HL-60 (cell line): ENCODE data around the gene QPCT.

Experiments
- GABPA ChIP-seq: IDR thresholded peaks from 2 replicates; pipeline ENCODE4 v1.6.1; 2012; ENCODE audit warnings: low read depth
- POLR2AphosphoS5 ChIP-seq: IDR thresholded peaks from 2 replicates; pipeline ENCODE4 v1.6.1; 2012; ENCODE audit warnings: low read depth
- SPI1 ChIP-seq: IDR thresholded peaks from 2 replicates; pipeline ENCODE4 v1.6.1; 2012; ENCODE audit warnings: low read depth, mild to moderate bottlenecking, borderline replicate concordance
- TF ChIP-seq, protein P1 (sequence below): IDR thresholded peaks from one replicate; pipeline ENCODE4 v1.5.1; 2011; ENCODE audit warnings: low read length, control low read depth, inconsistent platforms; ENCODE audit not compliant: insufficient read depth
- TF ChIP-seq, protein P2 (sequence below): IDR thresholded peaks from 2 replicates; pipeline ENCODE4 v1.6.1; 2012; ENCODE audit warnings: low read depth; ENCODE audit not compliant: insufficient replicate concordance

DNA sequence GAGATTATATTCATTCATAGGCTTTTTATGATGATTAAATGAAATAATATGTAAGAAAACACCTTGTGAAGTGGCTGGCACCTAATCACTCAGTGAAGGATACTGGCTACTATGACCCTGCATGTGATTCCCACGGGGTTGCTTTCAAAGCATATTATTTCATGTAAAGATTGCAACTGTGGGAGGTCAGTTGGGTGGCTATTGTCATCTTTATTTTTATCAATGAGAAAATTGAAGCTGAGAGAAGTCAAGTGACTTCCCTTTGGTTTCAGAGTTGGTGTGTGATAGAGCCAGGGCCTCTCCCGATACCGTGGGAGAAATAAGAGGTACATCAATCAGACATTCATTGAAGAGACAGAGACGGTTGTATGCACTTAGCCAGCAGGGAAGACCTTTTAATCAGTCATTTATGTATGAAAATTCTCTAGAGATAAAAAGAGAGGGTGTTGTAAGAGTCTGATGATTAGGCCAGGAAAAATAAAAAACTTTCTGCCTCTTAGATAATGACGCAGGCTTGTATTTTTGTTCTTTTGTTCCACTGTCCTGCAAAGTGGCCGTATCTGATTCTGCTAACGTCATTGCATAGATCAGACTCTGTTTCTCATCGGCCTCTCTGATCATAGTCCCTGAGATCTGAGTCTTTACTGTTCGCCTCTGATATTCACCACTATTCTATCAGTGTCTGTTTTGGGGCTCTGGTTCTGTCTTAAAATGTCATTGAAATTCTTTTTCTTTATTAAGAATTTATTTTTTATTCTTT lies 50.5 kb downstream of the QPCT start:
- TF ChIP-seq, protein P1, sequence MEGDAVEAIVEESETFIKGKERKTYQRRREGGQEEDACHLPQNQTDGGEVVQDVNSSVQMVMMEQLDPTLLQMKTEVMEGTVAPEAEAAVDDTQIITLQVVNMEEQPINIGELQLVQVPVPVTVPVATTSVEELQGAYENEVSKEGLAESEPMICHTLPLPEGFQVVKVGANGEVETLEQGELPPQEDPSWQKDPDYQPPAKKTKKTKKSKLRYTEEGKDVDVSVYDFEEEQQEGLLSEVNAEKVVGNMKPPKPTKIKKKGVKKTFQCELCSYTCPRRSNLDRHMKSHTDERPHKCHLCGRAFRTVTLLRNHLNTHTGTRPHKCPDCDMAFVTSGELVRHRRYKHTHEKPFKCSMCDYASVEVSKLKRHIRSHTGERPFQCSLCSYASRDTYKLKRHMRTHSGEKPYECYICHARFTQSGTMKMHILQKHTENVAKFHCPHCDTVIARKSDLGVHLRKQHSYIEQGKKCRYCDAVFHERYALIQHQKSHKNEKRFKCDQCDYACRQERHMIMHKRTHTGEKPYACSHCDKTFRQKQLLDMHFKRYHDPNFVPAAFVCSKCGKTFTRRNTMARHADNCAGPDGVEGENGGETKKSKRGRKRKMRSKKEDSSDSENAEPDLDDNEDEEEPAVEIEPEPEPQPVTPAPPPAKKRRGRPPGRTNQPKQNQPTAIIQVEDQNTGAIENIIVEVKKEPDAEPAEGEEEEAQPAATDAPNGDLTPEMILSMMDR: no peak
- TF ChIP-seq POLR2AphosphoS5: no peak
- TF ChIP-seq, protein P2, sequence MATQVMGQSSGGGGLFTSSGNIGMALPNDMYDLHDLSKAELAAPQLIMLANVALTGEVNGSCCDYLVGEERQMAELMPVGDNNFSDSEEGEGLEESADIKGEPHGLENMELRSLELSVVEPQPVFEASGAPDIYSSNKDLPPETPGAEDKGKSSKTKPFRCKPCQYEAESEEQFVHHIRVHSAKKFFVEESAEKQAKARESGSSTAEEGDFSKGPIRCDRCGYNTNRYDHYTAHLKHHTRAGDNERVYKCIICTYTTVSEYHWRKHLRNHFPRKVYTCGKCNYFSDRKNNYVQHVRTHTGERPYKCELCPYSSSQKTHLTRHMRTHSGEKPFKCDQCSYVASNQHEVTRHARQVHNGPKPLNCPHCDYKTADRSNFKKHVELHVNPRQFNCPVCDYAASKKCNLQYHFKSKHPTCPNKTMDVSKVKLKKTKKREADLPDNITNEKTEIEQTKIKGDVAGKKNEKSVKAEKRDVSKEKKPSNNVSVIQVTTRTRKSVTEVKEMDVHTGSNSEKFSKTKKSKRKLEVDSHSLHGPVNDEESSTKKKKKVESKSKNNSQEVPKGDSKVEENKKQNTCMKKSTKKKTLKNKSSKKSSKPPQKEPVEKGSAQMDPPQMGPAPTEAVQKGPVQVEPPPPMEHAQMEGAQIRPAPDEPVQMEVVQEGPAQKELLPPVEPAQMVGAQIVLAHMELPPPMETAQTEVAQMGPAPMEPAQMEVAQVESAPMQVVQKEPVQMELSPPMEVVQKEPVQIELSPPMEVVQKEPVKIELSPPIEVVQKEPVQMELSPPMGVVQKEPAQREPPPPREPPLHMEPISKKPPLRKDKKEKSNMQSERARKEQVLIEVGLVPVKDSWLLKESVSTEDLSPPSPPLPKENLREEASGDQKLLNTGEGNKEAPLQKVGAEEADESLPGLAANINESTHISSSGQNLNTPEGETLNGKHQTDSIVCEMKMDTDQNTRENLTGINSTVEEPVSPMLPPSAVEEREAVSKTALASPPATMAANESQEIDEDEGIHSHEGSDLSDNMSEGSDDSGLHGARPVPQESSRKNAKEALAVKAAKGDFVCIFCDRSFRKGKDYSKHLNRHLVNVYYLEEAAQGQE: no peak
- no peak for TF ChIP-seq GABPA
- no peak for TF ChIP-seq SPI1
